HCT116 (cell line): Measurements from ENCODE around the gene FOXF2. TPM values are rescaled to one million over a fixed set of nuclear protein-coding genes. Genes with fewer than 3 reads are reported as not detected.

Source experiments
- ATAC-seq: fragments of 200-7000 bp; cut with Tn5 transposase; 2 replicates; pipeline ENCODE4 v1.9.1; 2020; ENCODE audit warnings: mild to moderate bottlenecking, moderate library complexity
- BruUV-seq: library from RNA; stranded (reverse); fragments of 400-500 nt; replicated peaks from 2 replicates; lab custom pipeline; 2021; lab: Mats Ljungman, UMichigan
- CTCF ChIA-PET: fragments of 300-600 bp; sonication (Branson Sonifier 250); formaldehyde crosslinking; loops from one replicate; lab custom pipeline; 2021; ENCODE audit warnings: antibody characterized with exemption; lab: Charles Lee
- POLR2A ChIA-PET: fragments of 300-600, 350-600 bp; sonication (Branson Sonifier 250); formaldehyde crosslinking; loops from one replicate; lab custom pipeline; 2021; ENCODE audit warnings: antibody characterized with exemption; lab: Charles Lee
- RAD21 ChIA-PET, 2 experiments: fragments of 300-600 bp; sonication (Branson Sonifier 250); formaldehyde crosslinking; loops; one replicate each; lab custom pipeline; 2023; ENCODE audit warnings: low total read pairs in 2 of 2; ENCODE audit not compliant: uncharacterized antibody in 2 of 2, unreplicated experiment in 2 of 2, low non-redundant PET in 1 of 2; lab: Charles Lee
- DNase-seq: peaks from one replicate; pipeline ENCODE4 v3.0.0-alpha.2; 2010; ENCODE audit warnings: low read depth, low spot score
- H2AFZ ChIP-seq: fragments of 200-600 bp; shearing (Covaris generic), sonication (generic); 2 replicates; pipeline ENCODE4 v1.6.1; 2017; ENCODE audit warnings: low read depth, mixed run types, mixed read lengths, antibody characterized with exemption, low read length; ENCODE audit not compliant: poor library complexity, severe bottlenecking
- H3K27ac ChIP-seq: 2 replicates; pipeline ENCODE4 v1.5.1; 2012; ENCODE audit warnings: low read depth, low read length
- H3K27me3 ChIP-seq: fragments of 200-600 bp; sonication (generic); 2 replicates; pipeline ENCODE4 v1.6.1; 2016; ENCODE audit warnings: mixed run types, low read length, mixed read lengths; ENCODE audit not compliant: insufficient read depth
- H3K36me3 ChIP-seq, 2 experiments: fragments of 200-500 bp in 1 of 2; fragments of 200-600 bp in 1 of 2; sonication (Bioruptor generic) in 1 of 2; sonication (generic) in 1 of 2; 2 replicates each; pipeline versions ENCODE4 v1.5.1 to v1.6.1; 2014 to 2016; ENCODE audit warnings: low read length in 2 of 2, inconsistent platforms in 1 of 2, mixed read lengths in 1 of 2, mixed run types in 1 of 2; ENCODE audit not compliant: insufficient read depth in 2 of 2, control insufficient read depth in 1 of 2
- H3K4me1 ChIP-seq, 2 experiments: fragments of 200-600 bp in 1 of 2; sonication (generic) in 1 of 2; 2 replicates each; pipeline versions ENCODE4 v1.5.1 to v1.6.1; 2012 to 2017; ENCODE audit warnings: low read length in 2 of 2, inconsistent platforms in 1 of 2, mild to moderate bottlenecking in 1 of 2, mixed read lengths in 1 of 2, mixed run types in 1 of 2, moderate library complexity in 1 of 2; ENCODE audit not compliant: insufficient read depth in 2 of 2, control insufficient read depth in 1 of 2
- H3K4me2 ChIP-seq: fragments of 200-600 bp; sonication (generic); 2 replicates; pipeline ENCODE4 v1.6.1; 2017; ENCODE audit warnings: mixed run types, low read length, mixed read lengths
- H3K4me3 ChIP-seq, 2 experiments: fragments of 200-600 bp in 1 of 2; sonication (generic) in 1 of 2; replicated peaks in 1 of 2; 2 replicates each; pipeline ENCODE4 v1.5.1; 2011 to 2016; ENCODE audit warnings: low read length in 2 of 2, control low read depth in 1 of 2, low read depth in 1 of 2, mild to moderate bottlenecking in 1 of 2, mixed read lengths in 1 of 2, mixed run types in 1 of 2
- H3K79me2 ChIP-seq: fragments of 200-600 bp; sonication (generic); 2 replicates; pipeline ENCODE4 v1.6.1; 2017; ENCODE audit warnings: mild to moderate bottlenecking, mixed run types, low read length, moderate library complexity, mixed read lengths; ENCODE audit not compliant: insufficient read depth
- H3K9ac ChIP-seq: fragments of 200-600 bp; sonication (generic); 2 replicates; pipeline ENCODE4 v1.6.1; 2016; ENCODE audit warnings: low read length, mixed read lengths
- H3K9me2 ChIP-seq: fragments of 200-600 bp; sonication (generic), shearing (Covaris generic); 2 replicates; pipeline ENCODE4 v1.6.1; 2017; ENCODE audit warnings: mixed run types, mild to moderate bottlenecking, moderate library complexity; ENCODE audit not compliant: insufficient read depth
- H3K9me3 ChIP-seq, 2 experiments: fragments of 200-500 bp in 1 of 2; fragments of 200-600 bp in 1 of 2; sonication (Bioruptor generic) in 1 of 2; sonication (generic) in 1 of 2; 2 replicates each; pipeline ENCODE4 v1.6.1; 2014 to 2017; ENCODE audit warnings: low read length in 2 of 2, mixed read lengths in 2 of 2, inconsistent platforms in 1 of 2, low read depth in 1 of 2, mild to moderate bottlenecking in 1 of 2, mixed run types in 1 of 2, moderate library complexity in 1 of 2; ENCODE audit not compliant: control insufficient read depth in 1 of 2, insufficient read depth in 1 of 2
- H4K20me1 ChIP-seq: fragments of 200-600 bp; sonication (generic), shearing (Covaris generic); 2 replicates; pipeline ENCODE4 v1.6.1; 2017; ENCODE audit warnings: mixed run types, mild to moderate bottlenecking, moderate library complexity; ENCODE audit not compliant: insufficient read depth
- CBX3 ChIP-seq: IDR thresholded peaks from 2 replicates; pipeline ENCODE4 v1.6.1; 2012; ENCODE audit warnings: low read depth
- ELF1 ChIP-seq: IDR thresholded peaks from 2 replicates; pipeline ENCODE4 v1.6.1; 2012; ENCODE audit warnings: low read depth, borderline replicate concordance
- EZH2 ChIP-seq: fragments of 200-600 bp; sonication (generic); IDR thresholded peaks from 2 replicates; pipeline ENCODE4 v1.6.1; 2017; ENCODE audit warnings: antibody characterized with exemption, mixed run types
- EZH2phosphoT487 ChIP-seq: fragments of 200-600 bp; IDR thresholded peaks from 2 replicates; pipeline ENCODE4 v1.6.1; 2018; ENCODE audit warnings: antibody characterized with exemption, borderline replicate concordance
- FOSL1 ChIP-seq: IDR thresholded peaks from 2 replicates; pipeline ENCODE4 v1.6.1; 2012; ENCODE audit warnings: low read depth
- POLR2A ChIP-seq: IDR thresholded peaks from 2 replicates; pipeline ENCODE4 v1.7.0; 2011; ENCODE audit warnings: borderline replicate concordance; ENCODE audit not compliant: insufficient read depth, insufficient read length; ENCODE audit errors: extremely low read depth
- POLR2AphosphoS5 ChIP-seq: IDR thresholded peaks from 2 replicates; pipeline ENCODE4 v1.6.1; 2011; ENCODE audit warnings: mild to moderate bottlenecking, low read depth, low read length, moderate library complexity
- RAD21 ChIP-seq: IDR thresholded peaks from 2 replicates; pipeline ENCODE4 v1.6.1; 2012; ENCODE audit warnings: low read depth, mild to moderate bottlenecking
- REST ChIP-seq: IDR thresholded peaks from 2 replicates; pipeline ENCODE4 v1.6.1; 2012; ENCODE audit warnings: low read depth
- SIN3A ChIP-seq: IDR thresholded peaks from 2 replicates; pipeline ENCODE4 v1.6.1; 2012; ENCODE audit warnings: low read depth
- SRF ChIP-seq: IDR thresholded peaks from 2 replicates; pipeline ENCODE4 v1.6.1; 2012; ENCODE audit warnings: low read depth
- intact Hi-C: fragments of 100-400 bp; cut with micrococcal nuclease; formaldehyde crosslinking; loops from 2 replicates; pipeline ENCODE4 v1.10.0; 2022
- total RNA-seq: library from RNA; stranded (reverse); gene quantifications from one replicate; pipeline ENCODE4 v1.2.1, GENCODE V29; 2021; ENCODE audit not compliant: unreplicated experiment
- TF ChIP-seq, protein P1 (sequence below): IDR thresholded peaks from 2 replicates; pipeline ENCODE4 v1.6.1; 2012
- TF ChIP-seq, protein P2 (sequence below): IDR thresholded peaks from 2 replicates; pipeline ENCODE4 v1.6.1; 2012

FOXF2 gene
- total RNA-seq, 1 experiment from 2014 or later: not detected

DNA sequence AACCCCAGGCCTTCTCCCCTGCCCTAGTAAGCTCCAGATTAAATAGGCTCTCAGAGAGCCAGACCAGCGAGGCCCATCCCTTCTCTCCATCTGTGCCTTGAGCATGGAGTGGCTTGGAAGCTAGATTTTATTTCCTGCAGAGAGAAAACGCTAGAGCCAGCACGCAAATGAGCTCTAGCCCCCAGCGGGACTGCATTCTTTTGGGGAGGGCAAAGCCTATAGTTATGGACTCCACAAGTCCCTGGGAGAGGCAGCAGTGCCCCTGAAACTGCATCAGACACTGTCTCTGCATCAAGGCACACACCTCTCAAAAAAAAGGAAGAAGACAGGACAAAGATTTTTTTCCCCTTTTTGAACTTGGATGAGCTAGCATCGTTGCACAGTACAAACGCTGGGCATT lies 15.8 kb downstream of the FOXF2 start:
- TF ChIP-seq POLR2A (no peak), SRF (no peak), POLR2AphosphoS5 (no peak), FOSL1 (no peak), RAD21 (no peak), REST (no peak), EZH2 (no peak), ELF1 (no peak), CBX3 (no peak), SIN3A (no peak), EZH2phosphoT487 (no peak)
- TF ChIP-seq, protein P1, sequence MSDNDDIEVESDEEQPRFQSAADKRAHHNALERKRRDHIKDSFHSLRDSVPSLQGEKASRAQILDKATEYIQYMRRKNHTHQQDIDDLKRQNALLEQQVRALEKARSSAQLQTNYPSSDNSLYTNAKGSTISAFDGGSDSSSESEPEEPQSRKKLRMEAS: no peak
- TF ChIP-seq, protein P2, sequence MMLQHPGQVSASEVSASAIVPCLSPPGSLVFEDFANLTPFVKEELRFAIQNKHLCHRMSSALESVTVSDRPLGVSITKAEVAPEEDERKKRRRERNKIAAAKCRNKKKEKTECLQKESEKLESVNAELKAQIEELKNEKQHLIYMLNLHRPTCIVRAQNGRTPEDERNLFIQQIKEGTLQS: no peak
- TF ChIP-seq, all 23 proteins: peak for 0
- no peak for ATAC-seq
- BruUV-seq: no TSS peak

More for the DNA sequence above, 15.8 kb downstream of the FOXF2 start:
- CTCF ChIA-PET: interaction anchor here (1.1 kb wide), 1 partner anchor 8 kb away, joined by 3 read pairs; no protein-coding TSS in a partner anchor
- Histone ChIP-seq H3K27ac (no peak overlapping the region), H3K9me3 (no peaks in the 10 kb centered on the region), H2AFZ (no peak overlapping the region), H3K9me2 (no peaks in the 10 kb centered on the region), H3K4me3 (no peak overlapping the region), H3K36me3 (no peaks in the 10 kb centered on the region), H3K9ac (no peak overlapping the region), H3K27me3 (no peaks in the 10 kb centered on the region), H3K4me1 (no peaks in the 10 kb centered on the region), H3K79me2 (no peaks in the 10 kb centered on the region), H3K4me2 (no peak overlapping the region), H4K20me1 (no peaks in the 10 kb centered on the region)
- intact Hi-C loops: no loop called here
- RAD21 ChIA-PET: no interaction called here
- no peak for DNase-seq
- POLR2A ChIA-PET: no interaction called here
